GM10847 (cell line): ENCODE data around the gene CSH2.

ENCODE experiments used
- POLR2A ChIP-seq: IDR thresholded peaks from 2 replicates; pipeline ENCODE4 v1.6.1; 2011; ENCODE audit not compliant: insufficient read length; ENCODE audit errors: extremely low read depth

Gene CSH2

DNA sequence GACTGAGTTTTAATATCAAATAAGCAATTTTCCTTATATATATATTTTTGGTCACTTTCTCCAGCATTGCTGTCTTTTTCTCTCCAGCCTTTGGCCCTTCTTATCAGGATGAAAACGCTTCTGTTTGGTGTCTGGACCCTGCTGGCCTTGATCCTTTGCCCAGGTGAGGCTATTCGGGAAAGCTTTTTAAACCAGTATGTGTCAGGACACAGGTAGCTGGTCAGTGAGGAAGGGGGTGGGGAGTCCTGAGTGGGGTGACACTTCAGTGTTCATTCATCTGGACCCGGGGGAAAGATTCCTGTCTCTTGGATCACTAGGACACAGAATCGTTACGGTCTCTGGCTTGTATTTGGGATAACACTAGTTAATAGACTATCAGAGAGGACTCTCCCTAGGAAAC lies 18.8 kb downstream of the CSH2 start:
- TF ChIP-seq POLR2A: no peak

DNA sequence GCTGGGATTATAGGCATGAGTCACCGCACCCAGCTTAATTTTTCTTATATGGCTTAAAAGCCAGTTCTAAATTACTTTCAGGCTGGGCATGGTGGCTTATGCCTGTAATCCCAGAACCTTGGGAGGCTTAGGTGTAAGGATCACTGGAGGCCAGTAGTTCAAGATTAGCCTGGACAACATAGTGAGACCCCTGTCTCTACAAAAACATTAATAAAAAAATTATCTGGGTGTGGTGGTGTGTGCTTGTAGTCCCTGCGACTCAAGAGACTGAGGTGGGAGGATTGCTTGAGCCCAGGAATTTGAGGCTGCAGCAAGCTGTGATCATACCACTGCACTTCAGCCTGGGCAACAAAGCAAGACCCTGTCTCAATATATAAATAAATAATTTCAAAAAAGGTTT lies 20.2 kb downstream of the CSH2 start:
- TF ChIP-seq POLR2A: no peak

DNA sequence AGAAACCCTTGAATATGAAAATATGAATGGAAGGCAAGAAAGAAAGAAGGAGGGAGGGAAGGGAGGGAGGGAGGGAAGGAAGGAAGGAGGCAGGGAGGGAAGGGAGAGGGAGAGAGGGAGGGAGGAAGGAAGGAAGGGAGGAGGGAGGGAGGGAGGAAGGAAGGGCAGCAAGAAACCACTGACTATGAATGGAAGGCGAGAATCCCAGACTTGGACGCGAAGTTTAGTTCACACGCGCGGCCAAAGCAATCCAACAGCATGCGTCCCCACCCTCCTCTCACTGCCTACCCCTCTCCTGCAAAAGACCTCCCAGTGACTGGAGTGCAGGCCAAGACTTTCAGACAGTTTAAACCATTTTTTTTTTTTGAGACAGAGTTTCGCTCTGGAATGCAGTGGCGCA lies 23.1 kb downstream of the CSH2 start:
- TF ChIP-seq POLR2A: no peak

DNA sequence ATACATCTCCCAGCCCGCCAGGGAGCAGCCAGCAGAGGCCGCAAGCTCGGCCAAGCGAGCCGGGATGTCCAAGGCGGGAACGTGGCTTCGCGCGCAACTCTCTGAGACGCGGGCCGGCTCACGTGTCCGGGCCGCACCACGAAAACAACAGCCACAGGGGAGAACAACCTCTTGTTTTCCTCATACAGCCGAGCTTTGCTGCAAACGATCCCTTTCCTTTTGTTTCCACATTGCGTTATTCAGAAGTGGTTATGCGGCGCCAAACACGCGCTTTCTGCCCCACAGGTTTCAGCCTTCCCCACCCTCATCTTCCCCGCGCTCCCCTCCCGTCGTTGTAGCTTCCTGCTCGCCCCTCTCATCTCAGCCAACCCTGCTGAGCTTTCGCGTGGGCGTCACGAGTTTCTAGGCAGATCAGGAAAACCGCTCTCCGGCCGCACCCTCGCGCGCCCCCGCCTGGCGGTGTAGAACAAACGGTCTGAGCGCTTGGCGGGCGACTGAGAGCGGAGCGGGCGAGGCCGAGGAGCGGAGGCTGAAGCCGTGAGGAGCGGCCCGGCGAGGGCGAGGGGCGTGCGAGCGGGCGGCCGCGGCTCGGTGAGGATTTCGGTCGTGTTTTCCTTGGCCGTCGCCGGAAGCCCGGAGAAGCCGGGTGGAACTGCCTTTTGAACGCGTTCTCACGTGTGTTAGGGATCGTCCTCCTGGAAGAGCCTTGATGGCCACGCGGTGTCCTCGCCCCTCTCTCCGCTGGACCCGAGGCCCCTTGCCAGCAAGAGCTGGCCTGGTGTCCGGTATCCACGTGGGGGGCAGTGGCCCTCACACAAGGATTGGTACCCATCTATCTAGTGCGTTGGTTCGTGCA lies 24.4 kb downstream of the CSH2 start:
- TF ChIP-seq POLR2A: no peak

DNA sequence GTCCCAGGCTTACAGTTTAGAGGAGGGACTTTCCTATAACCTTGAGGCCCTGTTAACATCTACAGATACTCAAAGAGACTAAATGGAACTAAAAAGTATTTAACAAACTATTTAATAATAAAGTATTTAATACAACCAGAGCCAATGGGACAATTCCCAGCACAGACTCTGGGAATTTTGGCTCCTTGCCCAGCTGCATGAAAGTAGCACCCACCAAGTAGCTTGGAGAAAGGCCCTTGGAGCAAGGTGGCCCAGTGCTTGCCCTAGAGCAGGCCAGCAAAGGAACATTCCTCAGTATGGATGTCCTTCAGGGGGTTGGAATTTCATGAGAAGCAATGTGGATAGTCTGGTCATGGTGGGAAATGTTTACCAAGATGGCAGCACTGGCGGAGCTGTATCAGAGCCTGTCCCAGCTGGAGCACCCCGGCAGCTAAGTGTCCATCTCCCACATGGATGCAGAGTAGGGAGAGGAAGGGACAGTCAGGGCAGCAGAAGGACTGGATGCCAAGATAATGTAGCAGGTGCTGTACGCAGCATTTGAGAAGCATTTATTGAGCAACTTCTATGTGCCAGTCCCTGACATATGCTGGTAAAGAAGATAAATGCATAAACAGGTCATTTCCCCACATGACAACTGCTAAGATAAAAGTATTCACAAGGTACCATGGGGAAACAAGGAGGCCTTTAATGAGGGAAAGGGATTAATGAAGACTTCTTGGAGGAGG lies 25.8 kb downstream of the CSH2 start:
- TF ChIP-seq POLR2A: no peak

DNA sequence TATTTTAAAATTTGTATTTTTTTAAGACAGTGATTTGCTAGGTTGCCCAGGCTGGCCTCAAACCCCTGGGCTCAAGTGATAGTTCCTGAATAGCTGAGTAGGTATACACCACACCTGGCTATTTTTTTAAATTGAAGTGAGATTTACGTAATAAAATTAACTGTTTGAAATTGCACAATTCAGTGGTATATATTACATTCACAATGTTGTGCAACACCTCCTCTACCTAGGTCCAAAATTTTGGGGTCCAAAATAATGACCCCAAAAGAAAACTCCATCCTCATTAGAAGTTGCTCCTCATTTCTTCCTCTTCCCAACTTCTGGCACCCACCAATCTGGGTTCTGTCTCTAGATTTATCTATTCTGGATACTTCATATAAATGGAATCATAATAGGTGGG lies 28.0 kb downstream of the CSH2 start:
- TF ChIP-seq POLR2A: no peak

DNA sequence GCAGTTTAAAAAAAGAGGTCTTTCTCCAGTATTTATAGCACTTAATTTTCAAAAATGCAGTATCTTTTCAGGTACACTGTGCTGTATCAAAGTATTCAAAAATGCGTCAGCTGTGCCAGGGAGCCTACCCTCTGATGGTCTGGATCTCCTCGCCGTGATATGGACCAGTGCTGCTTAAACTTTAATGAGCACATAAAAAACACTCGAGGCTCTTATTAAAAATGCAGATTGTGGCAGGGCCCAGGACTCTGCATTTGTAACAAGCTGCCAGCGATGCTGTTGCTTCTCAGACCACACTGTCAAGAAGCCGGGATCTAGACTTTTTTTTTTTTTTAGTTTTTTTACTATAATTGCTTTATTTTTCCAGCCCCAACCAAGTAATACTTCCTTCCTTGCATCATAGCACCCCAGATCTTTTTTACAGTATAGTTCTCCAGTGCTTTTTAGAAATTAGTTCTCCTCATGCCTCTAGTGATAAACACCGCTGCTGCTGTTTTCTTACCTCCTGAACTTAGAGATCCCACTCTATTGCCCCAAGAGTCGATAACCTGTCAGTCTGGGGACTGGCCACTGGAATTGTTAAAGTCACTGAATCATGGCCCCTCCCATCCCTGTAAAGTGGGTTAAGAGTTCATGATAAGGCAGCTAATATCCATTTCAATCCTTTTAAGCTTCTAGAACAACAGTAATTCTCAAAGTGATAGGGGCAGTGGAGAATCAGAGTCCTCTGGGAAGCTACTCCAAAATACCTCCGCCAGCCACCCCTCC lies 29.4 kb downstream of the CSH2 start:
- no peak for TF ChIP-seq POLR2A

DNA sequence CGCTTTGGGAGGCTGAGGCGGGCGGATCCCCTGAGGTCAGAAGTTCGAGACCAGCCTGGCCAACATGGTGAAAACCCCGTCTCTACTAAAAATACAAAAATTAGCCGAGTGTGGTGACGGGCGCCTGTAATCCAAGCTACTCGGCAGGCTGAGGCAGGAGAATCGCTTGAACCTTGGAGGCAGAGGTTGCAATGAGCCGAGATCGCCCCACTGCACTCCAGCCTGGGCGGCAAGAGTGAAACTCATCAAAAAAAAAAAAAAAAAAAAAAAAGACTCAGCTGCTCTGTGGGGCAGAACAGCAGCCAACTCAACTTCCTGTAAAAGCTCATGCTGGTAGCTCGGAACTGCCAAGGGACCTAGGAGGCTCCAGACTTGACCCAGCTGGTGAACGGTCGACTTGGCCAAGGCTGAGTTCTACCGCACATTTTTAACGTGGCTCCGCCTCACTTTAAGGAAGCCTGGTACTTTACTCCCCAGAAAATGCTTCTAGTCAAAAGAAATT lies 30.0 kb downstream of the CSH2 start:
- peak; percentile 33 for TF ChIP-seq POLR2A

DNA sequence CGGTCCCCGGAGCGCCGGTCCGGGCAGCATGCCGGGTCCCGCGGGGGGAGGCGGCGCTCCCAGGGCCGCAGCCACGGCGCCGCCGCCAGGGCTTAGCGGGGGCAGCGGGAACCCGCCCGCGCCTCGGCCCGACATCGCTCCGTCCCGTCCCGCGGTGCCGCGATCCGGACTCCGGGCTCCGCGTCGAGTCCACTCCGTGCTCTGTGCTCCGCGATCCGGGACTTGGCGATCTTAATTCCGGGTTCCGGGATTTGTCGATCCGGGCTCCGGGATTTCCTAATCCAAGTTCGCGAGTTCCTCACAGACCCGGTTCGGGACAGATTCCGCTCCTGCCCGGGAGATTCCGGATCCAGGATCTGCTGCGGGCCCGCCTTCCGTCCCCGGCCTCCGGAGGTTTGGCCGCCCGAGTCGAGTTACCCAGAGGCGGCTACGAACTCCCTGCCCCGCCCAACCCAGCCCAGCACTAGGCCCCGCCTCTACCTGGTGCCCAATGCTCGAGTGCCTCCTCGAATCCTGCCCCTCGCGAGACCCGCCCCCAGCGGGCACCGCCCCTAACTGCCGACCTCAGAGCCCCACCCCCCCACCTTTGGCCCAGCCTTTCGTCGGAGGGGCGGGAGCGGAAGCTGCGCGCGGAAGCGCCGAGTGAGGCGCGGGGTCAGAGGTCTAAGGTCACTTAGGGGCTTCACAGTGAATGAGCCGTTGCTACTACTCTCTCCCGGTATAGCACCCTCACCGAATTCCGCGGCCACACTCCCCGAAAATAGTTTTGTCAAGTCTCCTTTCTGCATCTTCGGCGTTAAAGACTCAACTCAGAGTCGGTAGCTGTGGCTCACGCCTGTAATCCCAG lies 30.7 kb downstream of the CSH2 start, which contains the start of gene SMARCD2:
SMARCD2 (minus strand) TSS at position 146 of the 847 bp plus-strand sequence; CDS start at position 135, 11 bp downstream.
- peak; percentile 75 for TF ChIP-seq POLR2A

DNA sequence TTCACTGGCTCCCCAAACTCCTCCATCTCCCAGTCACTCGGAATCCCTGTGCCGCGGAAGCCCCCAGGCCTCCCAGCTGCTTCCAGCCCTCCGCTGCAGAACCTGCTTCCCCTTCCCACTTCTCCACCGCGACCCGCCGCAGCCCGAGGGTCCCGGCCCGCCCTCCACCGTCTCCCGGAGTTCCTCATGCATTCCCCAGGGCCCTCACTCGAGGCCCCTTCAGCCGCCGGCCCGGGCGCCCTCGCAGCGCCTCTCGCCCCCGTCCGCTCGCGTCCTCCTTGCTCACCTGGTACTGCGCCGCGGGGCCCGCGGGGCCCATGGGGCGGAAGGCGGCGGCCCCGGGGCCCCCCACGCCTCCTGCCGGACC lies 31.3 kb downstream of the CSH2 start:
- TF ChIP-seq POLR2A: no peak

DNA sequence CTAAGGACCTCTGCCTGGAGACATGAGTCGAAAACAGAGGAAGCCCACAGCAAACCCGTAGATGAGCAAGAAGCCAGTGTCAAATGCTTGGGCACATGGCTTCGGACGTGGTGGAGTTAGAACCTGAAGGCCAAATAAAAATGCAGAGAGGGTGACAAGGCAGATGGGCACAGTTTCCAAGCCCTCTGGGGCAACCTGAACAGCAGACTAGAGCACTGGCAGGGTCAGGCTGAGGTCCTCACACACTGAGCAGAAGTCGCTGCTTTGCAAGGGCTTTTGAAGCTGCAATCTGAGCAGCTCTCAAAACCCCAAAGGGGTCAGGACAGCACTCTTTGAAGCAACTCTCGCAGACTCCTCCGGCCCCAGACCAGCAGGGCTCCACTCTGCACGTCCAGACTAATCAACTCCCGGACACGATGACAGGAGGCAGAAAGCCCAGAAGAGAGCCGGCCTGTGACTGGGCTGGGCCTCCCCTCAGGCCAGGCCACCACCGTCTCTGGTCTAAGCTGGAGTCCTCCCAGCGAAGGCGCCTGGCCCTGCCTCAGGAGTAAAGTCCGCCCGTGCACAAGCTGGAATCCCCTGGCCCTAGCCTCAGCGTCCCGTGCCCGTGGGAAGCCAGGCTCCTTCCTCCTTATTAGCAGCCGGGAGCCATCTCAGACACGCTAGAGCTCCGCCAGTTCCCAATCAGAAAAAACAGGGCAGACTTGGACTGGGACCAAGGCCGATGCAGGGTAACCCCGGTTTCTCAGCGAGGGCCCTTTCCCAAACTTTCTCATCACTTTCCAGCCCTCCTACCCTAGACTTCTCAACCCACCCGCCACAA lies 31.9 kb downstream of the CSH2 start:
- no peak for TF ChIP-seq POLR2A

DNA sequence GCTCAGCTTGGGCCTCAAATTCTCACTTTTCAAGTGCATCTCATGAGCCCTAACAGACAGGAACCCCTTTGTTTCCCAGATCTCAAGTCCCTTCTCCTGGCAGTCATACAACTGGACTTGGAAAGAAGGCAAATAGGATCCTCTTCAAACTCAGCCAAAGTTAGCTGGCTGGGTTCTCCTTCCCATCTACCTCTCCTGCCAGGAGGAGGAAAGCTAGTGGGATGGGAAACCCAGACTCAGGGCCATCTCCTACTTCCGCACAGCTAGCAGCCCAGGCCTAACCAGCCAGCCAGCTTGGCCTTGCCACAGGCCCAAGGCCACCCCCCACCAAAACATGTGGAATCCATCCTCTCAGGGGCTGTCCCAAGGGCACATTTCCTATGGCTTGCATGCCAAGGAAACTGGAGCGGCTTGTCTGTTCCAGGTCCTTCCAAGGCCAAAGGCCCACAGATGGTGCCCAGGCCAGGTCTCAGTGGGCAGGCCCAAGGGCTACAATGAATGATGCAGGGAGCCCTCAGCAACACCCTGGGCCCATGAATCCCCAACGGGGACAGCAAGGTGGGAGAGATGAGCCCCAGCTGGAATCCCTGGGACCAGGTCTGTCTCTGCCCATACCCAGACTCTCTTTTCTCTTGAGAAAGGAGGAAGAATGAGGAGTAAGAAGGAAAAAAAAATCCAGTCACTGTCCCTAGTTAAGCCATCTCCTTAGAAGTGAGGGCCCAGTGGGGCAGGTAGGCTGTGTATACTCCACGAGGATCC lies 32.7 kb downstream of the CSH2 start:
- TF ChIP-seq POLR2A: no peak

DNA sequence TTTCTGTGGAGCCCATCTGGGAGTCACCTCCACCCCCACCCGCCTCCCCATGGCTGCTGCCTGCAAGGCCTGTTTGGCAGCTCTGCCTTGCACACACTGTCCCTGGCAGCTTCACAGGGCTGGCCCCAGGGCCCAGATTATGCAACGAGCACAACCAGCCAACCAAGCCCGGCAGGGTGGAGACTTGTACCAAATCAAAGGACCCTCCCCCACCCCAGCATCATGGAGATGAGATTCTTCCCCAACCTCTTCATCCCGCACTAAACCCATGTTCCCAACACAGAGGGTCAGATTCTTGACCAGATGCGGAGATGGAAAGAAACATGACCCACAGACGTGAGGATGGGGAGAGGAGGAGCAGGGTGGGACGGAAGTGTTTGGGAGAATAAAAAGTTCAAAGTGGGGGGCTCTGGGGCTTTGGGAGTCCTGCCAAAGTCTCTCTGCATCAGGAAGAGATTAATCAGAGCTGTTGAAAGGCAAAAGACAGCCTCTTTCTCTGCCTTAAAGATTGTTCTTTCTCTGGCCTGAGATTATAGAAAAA lies 34.8 kb downstream of the CSH2 start:
- no peak for TF ChIP-seq POLR2A
